Common myeloid progenitor, CD34-positive (primary cell): ENCODE results near the gene TMEM114.

ENCODE experiments used
- CTCF ChIA-PET: fragments of 350-600 bp; sonication (Branson Sonifier 250); formaldehyde crosslinking; loops from one replicate; lab custom pipeline; 2021; ENCODE audit warnings: antibody characterized with exemption; lab: Charles Lee
- POLR2A ChIA-PET: fragments of 350-600 bp; sonication (Branson Sonifier 250); formaldehyde crosslinking; loops from one replicate; lab custom pipeline; 2021; ENCODE audit warnings: antibody characterized with exemption; lab: Charles Lee
- DNase-seq, 3 donors: peaks; one replicate each; pipeline versions ENCODE4 v3.0.0 to v3.0.0-alpha.2; 2013
- H3K27ac ChIP-seq, 2 experiments: 1 replicate in 1 of 2; 2 replicates in 1 of 2; pipeline ENCODE4 v1.7.0; 2013; ENCODE audit warnings: inconsistent platforms in 2 of 2, low read length in 2 of 2, mild to moderate bottlenecking in 2 of 2, low read depth in 1 of 2, moderate library complexity in 1 of 2; ENCODE audit not compliant: severe bottlenecking in 2 of 2, insufficient read depth in 1 of 2, poor library complexity in 1 of 2
- H3K27me3 ChIP-seq, 5 experiments: replicated peaks in 2 of 5; 1 replicate in 3 of 5; 2 replicates in 2 of 5; pipeline versions ENCODE4 v1.6.1 to v1.7.0; 2013; ENCODE audit warnings: low read length in 4 of 5, mild to moderate bottlenecking in 2 of 5, moderate library complexity in 2 of 5, inconsistent platforms in 1 of 5; ENCODE audit not compliant: insufficient read depth in 5 of 5, control insufficient read depth in 4 of 5
- H3K36me3 ChIP-seq, 4 experiments: 1 replicate in 2 of 4; 2 replicates in 2 of 4; pipeline versions ENCODE4 v1.6.1 to v1.7.0; 2013; ENCODE audit warnings: low read length in 3 of 4, control low read depth in 1 of 4, mild to moderate bottlenecking in 1 of 4; ENCODE audit not compliant: control insufficient read depth in 4 of 4, insufficient read depth in 4 of 4
- H3K4me1 ChIP-seq, 4 experiments: 1 replicate in 3 of 4; 2 replicates in 1 of 4; pipeline versions ENCODE4 v1.6.1 to v1.7.1; 2013; ENCODE audit warnings: low read length in 3 of 4, mild to moderate bottlenecking in 3 of 4, control low read depth in 1 of 4, inconsistent platforms in 1 of 4, moderate library complexity in 1 of 4; ENCODE audit not compliant: control insufficient read depth in 4 of 4, insufficient read depth in 4 of 4; ENCODE audit errors: control extremely low read depth in 1 of 4
- H3K4me3 ChIP-seq, 7 experiments: 1 replicate in 4 of 7; 2 replicates in 3 of 7; pipeline versions ENCODE4 v1.5.1 to v1.7.0; 2013; ENCODE audit warnings: mild to moderate bottlenecking in 7 of 7, low read length in 6 of 7, moderate library complexity in 6 of 7, inconsistent platforms in 2 of 7, low read depth in 2 of 7, control low read depth in 1 of 7; ENCODE audit not compliant: insufficient read depth in 4 of 7, control insufficient read depth in 1 of 7; ENCODE audit errors: extremely low read depth in 1 of 7
- H3K9me3 ChIP-seq, 5 experiments: 1 replicate in 4 of 5; 2 replicates in 1 of 5; pipeline versions ENCODE4 v1.6.1 to v1.7.1; 2013; ENCODE audit warnings: low read length in 4 of 5, mild to moderate bottlenecking in 2 of 5, inconsistent platforms in 1 of 5, low read depth in 1 of 5, moderate library complexity in 1 of 5; ENCODE audit not compliant: control insufficient read depth in 4 of 5, insufficient read depth in 2 of 5; ENCODE audit errors: control extremely low read depth in 1 of 5
- WGBS: methylation state at CpG from one replicate; pipeline ENCODE4 v1.1.5; 2013; ENCODE audit not compliant: insufficient coverage; 5-methylcytosine and 5-hydroxymethylcytosine counted together

TMEM114 gene

GRCh38 chr16:8543258-8543657 lies 47.1 kb downstream of the TMEM114 start:
- Histone ChIP-seq H3K4me3 (no peak overlapping the region), H3K36me3 (no peaks in the 10 kb centered on the region), H3K9me3 (no peaks in the 10 kb centered on the region), H3K27me3 (peaks cover 0 to 13% (median 7%) of the 10 kb centered on the region in 5 experiments), H3K27ac (no peak overlapping the region), H3K4me1 (no peaks in the 10 kb centered on the region)
- POLR2A ChIA-PET = no interaction called here
- no peak for DNase-seq
- WGBS = 76% methylated on average over 2 of the region's 3 CpGs
- CTCF ChIA-PET = no interaction called here

GRCh38 chr16:8542393-8542792 lies 47.9 kb downstream of the TMEM114 start:
- CTCF ChIA-PET = no interaction called here
- DNase-seq = no peak
- H3K4me3 ChIP-seq = no peak overlapping the region
- 42% methylated on average over 2 of the region's 2 CpGs for WGBS
- H3K27ac ChIP-seq = no peak overlapping the region
- H3K27me3 ChIP-seq = peaks cover 0 to 13% (median 7%) of the 10 kb centered on the region in 5 experiments
- H3K4me1 ChIP-seq = no peaks in the 10 kb centered on the region
- POLR2A ChIA-PET = no interaction called here
- H3K9me3 ChIP-seq = no peaks in the 10 kb centered on the region
- H3K36me3 ChIP-seq = no peaks in the 10 kb centered on the region

- 69% methylated on average over 2 of the region's 4 CpGs for WGBS
- POLR2A ChIA-PET = no interaction called here
These were observed 48.4 kb downstream of the TMEM114 start for GRCh38 chr16:8541868-8542267.

GRCh38 chr16:8537691-8538342 lies 52.5 kb downstream of the TMEM114 start:
- no peak for DNase-seq

More at GRCh38 chr16:8541868-8542267, 48.4 kb downstream of the TMEM114 start:
- H3K36me3 ChIP-seq = no peaks in the 10 kb centered on the region
- H3K9me3 ChIP-seq = no peaks in the 10 kb centered on the region
- CTCF ChIA-PET = no interaction called here
- peaks cover 0 to 13% (median 7%) of the 10 kb centered on the region in 5 experiments for H3K27me3 ChIP-seq
- no peaks in the 10 kb centered on the region for H3K4me1 ChIP-seq
- H3K4me3 ChIP-seq = no peak overlapping the region
- DNase-seq = no peak
- no peak overlapping the region for H3K27ac ChIP-seq

GRCh38 chr16:8533509-8533908 lies 56.8 kb downstream of the TMEM114 start:
- H3K27me3 ChIP-seq = peaks cover 0 to 7% (median 0%) of the 10 kb centered on the region in 5 experiments
- H3K27ac ChIP-seq = no peak overlapping the region
- ChIA-PET POLR2A (no interaction called here), CTCF (no interaction called here)
- H3K36me3 ChIP-seq = no peaks in the 10 kb centered on the region
- WGBS = 92% methylated on average over 1 of the region's 2 CpGs
- no peak overlapping the region for H3K4me3 ChIP-seq
- no peaks in the 10 kb centered on the region for H3K9me3 ChIP-seq
- no peaks in the 10 kb centered on the region for H3K4me1 ChIP-seq
- no peak for DNase-seq

More at GRCh38 chr16:8537691-8538342, 52.5 kb downstream of the TMEM114 start:
- Histone ChIP-seq H3K27me3 (peaks cover 0 to 15% (median 0%) of the 10 kb centered on the region in 5 experiments), H3K27ac (no peak overlapping the region), H3K4me1 (no peaks in the 10 kb centered on the region), H3K36me3 (no peaks in the 10 kb centered on the region), H3K9me3 (no peaks in the 10 kb centered on the region), H3K4me3 (no peak overlapping the region)
- POLR2A ChIA-PET = no interaction called here
- CTCF ChIA-PET = interaction anchor here (0.8 kb wide), 1 partner anchor 9 kb away, joined by 3 read pairs; no protein-coding TSS in a partner anchor
- WGBS = 94% methylated on average over 2 of the region's 6 CpGs

DNA sequence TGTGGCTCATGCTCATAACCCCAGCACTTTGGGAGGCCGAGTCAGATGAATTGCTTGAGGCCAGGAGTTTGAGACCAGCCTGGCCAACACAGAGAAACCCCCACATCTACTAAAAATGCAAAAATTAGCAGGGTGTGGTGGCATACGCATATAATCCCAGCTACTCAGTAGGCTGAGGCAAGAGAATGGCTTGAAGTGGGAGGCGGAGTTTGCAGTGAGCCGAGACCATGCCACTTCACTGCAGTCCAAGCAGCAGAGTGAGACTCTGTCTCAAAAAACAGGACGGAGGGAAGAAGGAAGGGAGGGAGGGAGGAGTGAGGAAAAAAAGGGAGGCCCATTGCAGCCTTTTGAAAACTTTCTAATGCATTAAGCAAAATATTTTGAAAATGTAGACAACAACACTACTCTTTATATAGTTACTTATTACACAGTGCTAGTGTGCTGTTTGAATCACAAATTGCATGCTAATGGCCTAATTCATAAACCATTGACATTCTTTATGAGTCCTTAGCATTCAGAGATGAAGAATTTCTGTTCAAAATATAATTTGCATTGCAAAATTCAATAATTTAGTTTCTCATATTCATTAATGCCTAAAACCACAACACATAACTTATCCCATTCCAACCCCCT lies 59.4 kb downstream of the TMEM114 start:
- POLR2A ChIA-PET = no interaction called here
- no peak for DNase-seq
- Histone ChIP-seq H3K27me3 (peaks cover 0 to 13% (median 0%) of the 10 kb centered on the region in 5 experiments), H3K4me3 (no peak overlapping the region), H3K27ac (no peak overlapping the region), H3K36me3 (no peaks in the 10 kb centered on the region), H3K9me3 (no peaks in the 10 kb centered on the region), H3K4me1 (no peaks in the 10 kb centered on the region)
- 81% methylated on average over 3 of the region's 5 CpGs for WGBS
- CTCF ChIA-PET = no interaction called here

DNA sequence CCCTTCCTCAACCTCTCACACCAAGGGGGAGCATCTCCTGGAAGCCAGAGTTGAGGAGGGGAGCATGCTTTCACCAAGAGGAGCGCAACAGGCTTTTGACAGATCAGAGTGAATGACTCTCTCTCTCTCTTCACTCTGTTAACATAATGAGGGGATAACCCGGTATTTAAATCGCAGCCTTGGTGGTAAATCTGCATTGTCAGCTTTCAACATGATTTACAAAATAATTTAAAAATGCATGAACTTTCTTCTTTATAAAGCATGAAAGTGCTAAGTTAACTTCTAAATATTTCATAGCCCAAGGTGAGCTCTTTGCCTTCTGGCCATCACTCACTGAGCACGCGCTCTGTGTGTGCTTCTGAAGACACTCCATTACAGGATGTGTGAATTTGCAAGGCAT lies 61.8 kb downstream of the TMEM114 start:
- Histone ChIP-seq H3K9me3 (no peaks in the 10 kb centered on the region), H3K27ac (no peak overlapping the region), H3K27me3 (peaks cover 0 to 13% (median 2%) of the 10 kb centered on the region in 5 experiments), H3K4me1 (no peaks in the 10 kb centered on the region), H3K4me3 (no peak overlapping the region), H3K36me3 (no peaks in the 10 kb centered on the region)
- POLR2A ChIA-PET = no interaction called here
- CTCF ChIA-PET = no interaction called here
- DNase-seq = no peak
- 75% methylated on average over 3 of the region's 5 CpGs for WGBS
